ENCODE measurements around the gene TBX2. TPM values are rescaled to one million over a fixed set of nuclear protein-coding genes. Genes with fewer than 3 reads are reported as not detected.
A peak's percentile ranks its signal among the peaks of the same experiment; 100 is the strongest.

The TBX2 gene
- total and polyA plus RNA-seq, 2 donors (not counting 1 experiment from before 2014, with no cell fraction given), result 40.5 to 148 TPM

DNA sequence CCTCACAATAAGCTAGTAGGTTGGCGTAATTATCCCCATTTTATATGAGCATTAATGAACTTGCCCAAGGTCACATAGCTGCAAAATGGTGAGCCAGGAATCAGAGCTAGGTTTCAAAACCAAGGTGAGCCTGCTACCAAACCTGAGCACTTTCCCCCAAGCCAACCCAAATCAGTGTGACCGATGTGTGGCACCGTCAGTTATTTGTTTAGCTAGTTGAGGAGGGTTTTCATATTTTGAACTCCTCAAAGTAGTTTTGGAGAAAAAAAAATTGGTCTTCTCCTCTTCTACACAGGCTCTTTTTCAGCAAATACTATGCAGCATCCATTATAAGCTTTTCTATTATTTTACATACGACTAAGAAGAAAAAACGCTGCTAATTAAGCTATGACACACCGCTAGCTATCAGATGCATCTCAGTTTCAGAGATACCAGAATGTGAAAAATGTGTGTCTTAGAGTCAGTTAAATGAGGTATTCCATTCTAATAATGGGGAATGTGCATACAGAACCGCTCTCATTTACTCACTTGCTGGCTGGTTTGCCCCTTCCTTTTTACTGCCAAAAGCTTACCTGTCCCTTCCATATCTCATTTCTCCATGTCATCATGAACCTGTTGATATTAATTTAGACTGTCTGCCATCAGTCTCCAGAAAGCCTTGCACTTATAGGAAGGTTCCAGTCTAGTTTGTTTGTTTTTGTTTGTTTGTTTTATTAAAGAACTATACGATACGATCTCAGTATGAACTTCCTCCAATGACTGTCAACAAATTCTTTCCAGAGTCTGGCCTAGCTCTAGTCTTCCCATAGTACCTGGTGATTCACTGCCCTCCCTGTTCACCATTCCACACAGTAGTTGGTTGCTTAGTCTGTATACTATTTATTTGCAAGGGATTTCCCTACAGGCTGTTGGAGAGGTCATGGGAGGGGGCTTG lies 50.3 kb downstream of the TBX2 start:
- H4K20me1 ChIP-seq (ENCODE audit: control insufficient read depth, extremely low read depth, insufficient read depth, low read length), result no peaks in the 10 kb centered on the region
- H3K4me2 ChIP-seq (ENCODE audit: extremely low read depth, insufficient read depth, low read length), result no peak overlapping the region
- no peaks in the 10 kb centered on the region for H3K27me3 ChIP-seq (ENCODE audit: control insufficient read depth, insufficient read depth, low read length)
- H3K36me3 ChIP-seq (ENCODE audit: control insufficient read depth, insufficient read depth, low read length), result peaks cover 3% of the 10 kb centered on the region
- H3K27ac ChIP-seq (ENCODE audit: insufficient read depth, low read length), result no peak overlapping the region
- peaks cover 9% of the 10 kb centered on the region for H3K4me1 ChIP-seq (ENCODE audit: control insufficient read depth, extremely low read depth, insufficient read depth, low read length)
- no peaks in the 10 kb centered on the region for H3K9me3 ChIP-seq (ENCODE audit: control insufficient read depth, insufficient read depth, low read depth, low read length)
- no peak overlapping the region for H3K9ac ChIP-seq (ENCODE audit: insufficient read depth, low read length)
- DNase-seq (ENCODE audit: low read depth in 2 of 2), result no peak
- H3K4me3 ChIP-seq (replicated peaks in 1 of 4; ENCODE audit: control extremely low read depth in 1 of 4, insufficient read depth in 1 of 4, low read depth in 3 of 4, low read length in 4 of 4), result no peak overlapping the region
- H3K79me2 ChIP-seq (ENCODE audit: control insufficient read depth, insufficient read depth, low read length), result peaks cover 31% of the 10 kb centered on the region
- TF ChIP-seq, protein P1, sequence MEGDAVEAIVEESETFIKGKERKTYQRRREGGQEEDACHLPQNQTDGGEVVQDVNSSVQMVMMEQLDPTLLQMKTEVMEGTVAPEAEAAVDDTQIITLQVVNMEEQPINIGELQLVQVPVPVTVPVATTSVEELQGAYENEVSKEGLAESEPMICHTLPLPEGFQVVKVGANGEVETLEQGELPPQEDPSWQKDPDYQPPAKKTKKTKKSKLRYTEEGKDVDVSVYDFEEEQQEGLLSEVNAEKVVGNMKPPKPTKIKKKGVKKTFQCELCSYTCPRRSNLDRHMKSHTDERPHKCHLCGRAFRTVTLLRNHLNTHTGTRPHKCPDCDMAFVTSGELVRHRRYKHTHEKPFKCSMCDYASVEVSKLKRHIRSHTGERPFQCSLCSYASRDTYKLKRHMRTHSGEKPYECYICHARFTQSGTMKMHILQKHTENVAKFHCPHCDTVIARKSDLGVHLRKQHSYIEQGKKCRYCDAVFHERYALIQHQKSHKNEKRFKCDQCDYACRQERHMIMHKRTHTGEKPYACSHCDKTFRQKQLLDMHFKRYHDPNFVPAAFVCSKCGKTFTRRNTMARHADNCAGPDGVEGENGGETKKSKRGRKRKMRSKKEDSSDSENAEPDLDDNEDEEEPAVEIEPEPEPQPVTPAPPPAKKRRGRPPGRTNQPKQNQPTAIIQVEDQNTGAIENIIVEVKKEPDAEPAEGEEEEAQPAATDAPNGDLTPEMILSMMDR (conservative IDR thresholded peaks at IDR 0.05 in 1 of 2, IDR thresholded peaks at IDR 0.05 in 1 of 2; ENCODE audit: low read depth in 1 of 2, low read length in 2 of 2), result no peak
- TF ChIP-seq EZH2 (IDR thresholded peaks at IDR 0.05; ENCODE audit: low read length, missing control alignments), result no peak
- H2AFZ ChIP-seq (ENCODE audit: low read length), result no peak overlapping the region

- peaks cover 5% of the 10 kb centered on the region for H3K36me3 ChIP-seq (ENCODE audit: control insufficient read depth, insufficient read depth, low read length)
- peak overlapping the region; percentile 83 for H3K9ac ChIP-seq (ENCODE audit: insufficient read depth, low read length)
- no peaks in the 10 kb centered on the region for H3K9me3 ChIP-seq (ENCODE audit: control insufficient read depth, insufficient read depth, low read depth, low read length)
- no peak for DNase-seq (ENCODE audit: low read depth in 2 of 2)
- H3K4me1 ChIP-seq (ENCODE audit: control insufficient read depth, extremely low read depth, insufficient read depth, low read length), result peaks cover 11% of the 10 kb centered on the region
- H2AFZ ChIP-seq (ENCODE audit: low read length), result peak overlapping the region; percentile 57
- peak overlapping the region in 1 of 4 experiments; percentile 91 for H3K4me3 ChIP-seq (replicated peaks in 1 of 4; ENCODE audit: control extremely low read depth in 1 of 4, insufficient read depth in 1 of 4, low read depth in 3 of 4, low read length in 4 of 4)
- no peaks in the 10 kb centered on the region for H4K20me1 ChIP-seq (ENCODE audit: control insufficient read depth, extremely low read depth, insufficient read depth, low read length)
- no peaks in the 10 kb centered on the region for H3K27me3 ChIP-seq (ENCODE audit: control insufficient read depth, insufficient read depth, low read length)
- peak overlapping the region; percentile 61 for H3K4me2 ChIP-seq (ENCODE audit: extremely low read depth, insufficient read depth, low read length)
- peak overlapping the region; percentile 93 for H3K27ac ChIP-seq (ENCODE audit: insufficient read depth, low read length)
- peaks cover 40% of the 10 kb centered on the region for H3K79me2 ChIP-seq (ENCODE audit: control insufficient read depth, insufficient read depth, low read length)
- TF ChIP-seq, protein P1 (conservative IDR thresholded peaks at IDR 0.05 in 1 of 2, IDR thresholded peaks at IDR 0.05 in 1 of 2; ENCODE audit: low read depth in 1 of 2, low read length in 2 of 2), result no peak
- no peak for TF ChIP-seq EZH2 (IDR thresholded peaks at IDR 0.05; ENCODE audit: low read length, missing control alignments)
Observed at GRCh38 chr17:61450641-61451537, 51.2 kb downstream of the TBX2 start.
